ENCODE results near the gene GLCCI1. TPM values are rescaled to one million over a fixed set of nuclear protein-coding genes. Genes with fewer than 3 reads are reported as not detected.

Gene GLCCI1
- total and polyA plus RNA-seq, 10 of the 15 experiments (the other 5 are each of a cell fraction or from before 2014, with no cell fraction given) = 12.6 to 92.0 (median 27.6) TPM

DNA sequence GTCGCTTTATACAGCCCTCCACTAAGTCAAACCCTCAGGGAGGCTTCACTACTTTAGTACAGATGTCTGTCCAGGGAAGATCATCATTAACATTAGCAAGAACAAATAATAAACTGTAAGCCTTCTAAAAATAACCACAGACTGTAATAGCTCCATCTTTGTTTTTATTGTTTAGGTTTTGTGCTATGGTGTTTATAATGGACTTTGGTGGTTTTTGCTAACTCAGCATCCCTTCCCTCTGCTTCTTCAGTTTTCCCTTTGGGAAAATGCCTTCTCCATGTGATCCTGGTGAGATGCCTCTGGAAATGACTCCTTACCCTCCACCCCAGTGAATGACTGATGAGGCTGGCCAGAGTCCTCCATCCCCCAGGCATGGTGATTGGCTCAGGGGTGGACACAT, 162.1 kb downstream of the GLCCI1 start (continued):
- TF ChIP-seq, protein P1, sequence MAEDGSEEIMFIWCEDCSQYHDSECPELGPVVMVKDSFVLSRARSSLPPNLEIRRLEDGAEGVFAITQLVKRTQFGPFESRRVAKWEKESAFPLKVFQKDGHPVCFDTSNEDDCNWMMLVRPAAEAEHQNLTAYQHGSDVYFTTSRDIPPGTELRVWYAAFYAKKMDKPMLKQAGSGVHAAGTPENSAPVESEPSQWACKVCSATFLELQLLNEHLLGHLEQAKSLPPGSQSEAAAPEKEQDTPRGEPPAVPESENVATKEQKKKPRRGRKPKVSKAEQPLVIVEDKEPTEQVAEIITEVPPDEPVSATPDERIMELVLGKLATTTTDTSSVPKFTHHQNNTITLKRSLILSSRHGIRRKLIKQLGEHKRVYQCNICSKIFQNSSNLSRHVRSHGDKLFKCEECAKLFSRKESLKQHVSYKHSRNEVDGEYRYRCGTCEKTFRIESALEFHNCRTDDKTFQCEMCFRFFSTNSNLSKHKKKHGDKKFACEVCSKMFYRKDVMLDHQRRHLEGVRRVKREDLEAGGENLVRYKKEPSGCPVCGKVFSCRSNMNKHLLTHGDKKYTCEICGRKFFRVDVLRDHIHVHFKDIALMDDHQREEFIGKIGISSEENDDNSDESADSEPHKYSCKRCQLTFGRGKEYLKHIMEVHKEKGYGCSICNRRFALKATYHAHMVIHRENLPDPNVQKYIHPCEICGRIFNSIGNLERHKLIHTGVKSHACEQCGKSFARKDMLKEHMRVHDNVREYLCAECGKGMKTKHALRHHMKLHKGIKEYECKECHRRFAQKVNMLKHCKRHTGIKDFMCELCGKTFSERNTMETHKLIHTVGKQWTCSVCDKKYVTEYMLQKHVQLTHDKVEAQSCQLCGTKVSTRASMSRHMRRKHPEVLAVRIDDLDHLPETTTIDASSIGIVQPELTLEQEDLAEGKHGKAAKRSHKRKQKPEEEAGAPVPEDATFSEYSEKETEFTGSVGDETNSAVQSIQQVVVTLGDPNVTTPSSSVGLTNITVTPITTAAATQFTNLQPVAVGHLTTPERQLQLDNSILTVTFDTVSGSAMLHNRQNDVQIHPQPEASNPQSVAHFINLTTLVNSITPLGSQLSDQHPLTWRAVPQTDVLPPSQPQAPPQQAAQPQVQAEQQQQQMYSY (CRISPR knock-in tag; IDR thresholded peaks at IDR 0.05) = peak; percentile 61; the same call in 1 of the 2 replicates
- TF ChIP-seq HCFC1 (IDR thresholded peaks at IDR 0.05; ENCODE audit: low read length) (no peak), IKZF1 (conservative IDR thresholded peaks at IDR 0.05) (peak; percentile 56; the same call in 1 of the 2 replicates), CHD2 (IDR thresholded peaks at IDR 0.05; ENCODE audit: borderline replicate concordance, low read depth, low read length) (no peak), RBBP5 (conservative IDR thresholded peaks at IDR 0.05) (no peak), EED (IDR thresholded peaks at IDR 0.05; ENCODE audit: low read depth) (peak; percentile 38; the same call in 1 of the 2 replicates), ZNF274 (IDR thresholded peaks at IDR 0.05; ENCODE audit: insufficient read depth, insufficient read length) (no peak), MTA2 (IDR thresholded peaks at IDR 0.05; ENCODE audit: low read depth) (no peak), IRF4 (IDR thresholded peaks at IDR 0.05; ENCODE audit: low read depth, low read length) (no peak)
